Right atrium auricular region (tissue), 2 donors: ENCODE data around the gene MIPOL1. TPM values are rescaled to one million over a fixed set of nuclear protein-coding genes. Genes with fewer than 3 reads are reported as not detected.

Experiments
- DNase-seq: peaks from one replicate; pipeline ENCODE4 v3.0.0-alpha.2; 2019; ENCODE audit warnings: low spot score
- H3K27ac ChIP-seq, 2 donors: fragments of 200-600 bp; sonication (generic); 1 replicate in 1 of 2; 2 replicates in 1 of 2; pipeline ENCODE4 v1.5.1; 2016 to 2019
- H3K27me3 ChIP-seq, 2 donors: fragments of 200-600 bp; sonication (generic); one replicate each; pipeline versions ENCODE4 v1.5.1 to v1.6.0; 2017 to 2019
- H3K36me3 ChIP-seq: fragments of 200-600 bp; sonication (generic); one replicate; pipeline ENCODE4 v1.5.1; 2016
- H3K4me1 ChIP-seq, 2 donors: fragments of 200-600 bp; sonication (generic); one replicate each; pipeline versions ENCODE4 v1.5.1 to v1.6.0; 2017 to 2019
- H3K4me3 ChIP-seq, 2 donors: fragments of 200-600 bp; sonication (generic); 1 replicate in 1 of 2; 2 replicates in 1 of 2; pipeline ENCODE4 v1.5.1; 2017 to 2019; ENCODE audit warnings: mild to moderate bottlenecking in 1 of 2, moderate library complexity in 1 of 2
- H3K9me3 ChIP-seq, 2 donors: fragments of 200-600 bp; sonication (generic); one replicate each; pipeline ENCODE4 v1.5.1; 2019
- total RNA-seq, 2 donors: library from RNA; depleted of rRNA; stranded (reverse); fragments of >200 nt; gene quantifications; one replicate each; pipeline ENCODE4 v1.1.0, GENCODE V29; 2016
- TF ChIP-seq, protein P1 (sequence below), 2 donors: fragments of 200-600 bp; sonication (generic); IDR thresholded peaks; one replicate each; pipeline ENCODE4 v1.5.1; 2019; ENCODE audit warnings: antibody characterized with exemption in 2 of 2

Gene MIPOL1
- total RNA-seq, 2 donors from 2014 or later, result 4.9 to 6.2 TPM

DNA sequence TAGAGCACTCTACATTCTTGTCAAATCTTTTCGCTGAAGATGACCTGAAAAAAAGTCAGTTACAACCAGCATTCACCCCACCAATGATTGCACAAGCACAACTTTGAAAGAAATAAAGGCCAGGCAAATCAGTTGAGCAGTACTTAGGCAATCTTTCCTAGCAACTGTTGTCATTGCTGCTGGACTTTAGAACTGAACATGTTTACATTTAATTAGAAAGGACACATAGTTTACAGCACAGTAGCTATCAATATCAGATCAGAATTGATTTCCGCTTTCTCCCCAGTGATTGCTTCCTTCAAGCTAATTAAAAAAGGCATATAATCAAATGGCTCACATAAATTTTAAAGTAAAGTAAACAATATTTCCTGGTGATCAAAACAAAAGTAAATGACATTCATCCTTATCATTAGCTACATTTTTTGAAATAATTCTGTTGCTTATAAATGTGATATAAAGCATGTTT, 268.9 kb downstream of the MIPOL1 start:
- no peak overlapping the region for H3K27ac ChIP-seq
- H3K9me3 ChIP-seq, result peaks cover 0 to 8% of the 10 kb centered on the region in 2 donors

GRCh38 chr14:37469650-37470049, 271.9 kb downstream of the MIPOL1 start:
- Histone ChIP-seq H3K27ac (no peak overlapping the region), H3K27me3 (no peaks in the 10 kb centered on the region), H3K9me3 (peaks cover 0 to 9% of the 10 kb centered on the region in 2 donors), H3K4me3 (no peak overlapping the region), H3K4me1 (no peaks in the 10 kb centered on the region), H3K36me3 (no peaks in the 10 kb centered on the region)
- no peak for DNase-seq
- TF ChIP-seq, protein P1, sequence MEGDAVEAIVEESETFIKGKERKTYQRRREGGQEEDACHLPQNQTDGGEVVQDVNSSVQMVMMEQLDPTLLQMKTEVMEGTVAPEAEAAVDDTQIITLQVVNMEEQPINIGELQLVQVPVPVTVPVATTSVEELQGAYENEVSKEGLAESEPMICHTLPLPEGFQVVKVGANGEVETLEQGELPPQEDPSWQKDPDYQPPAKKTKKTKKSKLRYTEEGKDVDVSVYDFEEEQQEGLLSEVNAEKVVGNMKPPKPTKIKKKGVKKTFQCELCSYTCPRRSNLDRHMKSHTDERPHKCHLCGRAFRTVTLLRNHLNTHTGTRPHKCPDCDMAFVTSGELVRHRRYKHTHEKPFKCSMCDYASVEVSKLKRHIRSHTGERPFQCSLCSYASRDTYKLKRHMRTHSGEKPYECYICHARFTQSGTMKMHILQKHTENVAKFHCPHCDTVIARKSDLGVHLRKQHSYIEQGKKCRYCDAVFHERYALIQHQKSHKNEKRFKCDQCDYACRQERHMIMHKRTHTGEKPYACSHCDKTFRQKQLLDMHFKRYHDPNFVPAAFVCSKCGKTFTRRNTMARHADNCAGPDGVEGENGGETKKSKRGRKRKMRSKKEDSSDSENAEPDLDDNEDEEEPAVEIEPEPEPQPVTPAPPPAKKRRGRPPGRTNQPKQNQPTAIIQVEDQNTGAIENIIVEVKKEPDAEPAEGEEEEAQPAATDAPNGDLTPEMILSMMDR (IDR thresholded peaks at IDR 0.05), result no peak

More for the DNA sequence above, 268.9 kb downstream of the MIPOL1 start:
- H3K4me1 ChIP-seq, result no peaks in the 10 kb centered on the region
- H3K4me3 ChIP-seq, result no peak overlapping the region
- H3K27me3 ChIP-seq, result no peaks in the 10 kb centered on the region
- TF ChIP-seq, protein P1 (IDR thresholded peaks at IDR 0.05), result no peak
- no peak for DNase-seq
- no peaks in the 10 kb centered on the region for H3K36me3 ChIP-seq

- no peaks in the 10 kb centered on the region for H3K4me1 ChIP-seq
- TF ChIP-seq, protein P1 (IDR thresholded peaks at IDR 0.05), result no peak
- no peaks in the 10 kb centered on the region for H3K27me3 ChIP-seq
- H3K9me3 ChIP-seq, result peaks cover 0 to 9% of the 10 kb centered on the region in 2 donors
- no peak overlapping the region for H3K4me3 ChIP-seq
- H3K27ac ChIP-seq, result no peak overlapping the region
- no peaks in the 10 kb centered on the region for H3K36me3 ChIP-seq
- no peak for DNase-seq
Observed at GRCh38 chr14:37470251-37470650, 272.5 kb downstream of the MIPOL1 start.

DNA sequence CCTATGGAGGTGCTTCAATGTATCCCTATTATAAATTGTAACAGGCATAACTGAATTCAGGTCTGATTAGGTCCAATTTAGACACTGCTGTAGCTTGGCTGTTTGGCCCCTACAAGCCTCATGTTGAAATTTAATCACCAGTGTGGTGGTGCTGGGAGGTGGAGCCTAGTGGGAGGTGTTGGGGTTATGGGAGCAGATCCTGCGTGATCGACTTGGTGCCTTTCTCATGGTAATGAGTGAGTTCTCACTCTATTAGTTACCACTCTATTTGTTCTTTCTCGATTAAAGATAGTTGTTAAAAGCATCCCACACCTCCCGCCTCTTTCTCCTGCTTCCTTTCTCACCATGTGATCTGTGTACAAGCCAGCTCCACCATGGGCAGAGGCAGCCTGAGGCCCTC, 275.2 kb downstream of the MIPOL1 start:
- TF ChIP-seq, protein P1 (IDR thresholded peaks at IDR 0.05), result no peak
- Histone ChIP-seq H3K4me1 (no peaks in the 10 kb centered on the region), H3K27me3 (no peaks in the 10 kb centered on the region), H3K36me3 (no peaks in the 10 kb centered on the region), H3K4me3 (no peak overlapping the region), H3K27ac (no peak overlapping the region), H3K9me3 (peaks cover 3 to 17% of the 10 kb centered on the region in 2 donors)
- DNase-seq, result no peak

- Histone ChIP-seq H3K27ac (no peak overlapping the region), H3K4me1 (no peaks in the 10 kb centered on the region), H3K36me3 (no peaks in the 10 kb centered on the region), H3K9me3 (peaks cover 3 to 17% of the 10 kb centered on the region in 2 donors), H3K4me3 (no peak overlapping the region), H3K27me3 (no peaks in the 10 kb centered on the region)
- DNase-seq, result no peak
- TF ChIP-seq, protein P1 (IDR thresholded peaks at IDR 0.05), result no peak
Observed at GRCh38 chr14:37474191-37474590, 276.5 kb downstream of the MIPOL1 start.
